Measurements from ENCODE around the gene CBFA2T3. TPM values are rescaled to one million over a fixed set of nuclear protein-coding genes. Genes with fewer than 3 reads are reported as not detected.

The CBFA2T3 gene
- polyA plus RNA-seq, 3 donors, result 5.3 to 32.2 (median 6.2) TPM

DNA sequence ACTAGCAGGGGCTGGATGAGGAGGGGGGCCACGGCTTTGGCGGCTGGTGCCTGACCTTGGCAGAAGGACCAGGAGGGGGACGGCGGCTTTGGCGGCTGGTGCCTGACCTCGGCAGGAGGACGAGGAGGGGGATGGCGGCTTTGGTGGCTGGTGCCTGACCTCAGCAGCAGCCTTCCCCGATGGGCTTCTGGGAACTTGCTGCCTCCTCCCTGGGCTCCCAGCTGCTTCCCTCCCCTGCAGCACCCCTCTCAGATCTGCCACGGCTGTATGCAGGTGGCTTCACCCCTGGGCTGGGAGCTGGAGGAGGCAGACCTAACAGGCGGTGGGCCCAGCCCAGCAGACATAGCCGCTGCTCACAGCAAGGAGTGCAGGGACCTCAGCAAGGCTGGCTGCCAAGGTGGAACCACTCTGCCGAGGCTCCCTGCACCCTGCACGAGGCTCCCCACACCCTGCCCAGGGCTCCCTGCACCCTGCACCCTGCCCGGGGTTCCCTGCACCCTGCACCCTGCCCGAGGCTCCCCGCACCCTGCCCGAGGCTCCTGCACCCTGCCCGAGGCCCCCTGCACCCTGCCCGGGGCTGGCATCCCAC is 38.4 kb upstream of the CBFA2T3 start:
- H3K9me3 Mint-ChIP-seq, result peaks cover 8 to 12% (median 10%) of the 10 kb centered on the region in 7 donors
- no peak overlapping the region for H3K4me3 Mint-ChIP-seq
- no peaks in the 10 kb centered on the region for H3K79me2 ChIP-seq (ENCODE audit: insufficient read depth, low read length)
- no peaks in the 10 kb centered on the region for H4K20me1 ChIP-seq (ENCODE audit: insufficient read depth, low read length)
- H3K4me3 ChIP-seq (replicated peaks in 1 of 3; ENCODE audit: low read depth in 2 of 3, low read length in 3 of 3), result no peak overlapping the region
- H3K36me3 ChIP-seq (replicated peaks in 1 of 2; ENCODE audit: control insufficient read depth in 1 of 2, insufficient read depth in 2 of 2, low read length in 2 of 2), result no peaks in the 10 kb centered on the region
- H2AFZ ChIP-seq (ENCODE audit: insufficient read depth, low read depth, low read length, poor library complexity, severe bottlenecking), result no peak overlapping the region
- H3K36me3 Mint-ChIP-seq, result no peaks in the 10 kb centered on the region
- no peak overlapping the region for H3K4me2 ChIP-seq (replicated peaks; ENCODE audit: extremely low read depth, low read length, poor library complexity, severe bottlenecking)
- intact Hi-C loops (cut with micrococcal nuclease), result no loop called here
- H3K9ac ChIP-seq (ENCODE audit: insufficient read depth, low read length, poor library complexity, severe bottlenecking), result no peak overlapping the region
- no peak overlapping the region for H3K27ac Mint-ChIP-seq
- H3K27me3 ChIP-seq (ENCODE audit: control insufficient read depth in 2 of 2, insufficient read depth in 2 of 2, low read length in 2 of 2), result no peaks in the 10 kb centered on the region
- no peak overlapping the region for H3K27ac ChIP-seq (ENCODE audit: low read depth in 1 of 2, low read length in 2 of 2)
- peaks cover 2% of the 10 kb centered on the region for H3K4me1 Mint-ChIP-seq
- TF ChIP-seq CTCF (IDR thresholded peaks at IDR 0.05), result no peak
- H3K9me3 ChIP-seq (replicated peaks in 1 of 2; ENCODE audit: control insufficient read depth in 1 of 2, insufficient read depth in 1 of 2, low read length in 2 of 2), result peaks cover 0 to 10% of the 10 kb centered on the region in 2 donors
- peaks cover 11 to 17% (median 12%) of the 10 kb centered on the region in 3 donors for H3K27me3 Mint-ChIP-seq (ENCODE audit: low read depth in 3 of 3)
- H3K4me1 ChIP-seq (ENCODE audit: control insufficient read depth in 1 of 2, insufficient read depth in 2 of 2, low read length in 2 of 2), result no peaks in the 10 kb centered on the region
- WGBS (ENCODE audit: insufficient coverage), result 88% methylated on average over 15 of the region's 20 CpGs
- no peak for DNase-seq

- no peaks in the 10 kb centered on the region for H4K20me1 ChIP-seq (ENCODE audit: insufficient read depth, low read length)
- no peak overlapping the region for H3K9ac ChIP-seq (ENCODE audit: insufficient read depth, low read length, poor library complexity, severe bottlenecking)
- no peaks in the 10 kb centered on the region for H3K4me1 ChIP-seq (ENCODE audit: control insufficient read depth in 1 of 2, insufficient read depth in 2 of 2, low read length in 2 of 2)
- H3K4me3 Mint-ChIP-seq, result no peak overlapping the region
- H3K9me3 Mint-ChIP-seq, result peaks cover 8 to 12% (median 10%) of the 10 kb centered on the region in 7 donors
- H3K27me3 ChIP-seq (ENCODE audit: control insufficient read depth in 2 of 2, insufficient read depth in 2 of 2, low read length in 2 of 2), result no peaks in the 10 kb centered on the region
- H2AFZ ChIP-seq (ENCODE audit: insufficient read depth, low read depth, low read length, poor library complexity, severe bottlenecking), result no peak overlapping the region
- H3K79me2 ChIP-seq (ENCODE audit: insufficient read depth, low read length), result no peaks in the 10 kb centered on the region
- TF ChIP-seq CTCF (IDR thresholded peaks at IDR 0.05), result no peak
- H3K27me3 Mint-ChIP-seq (ENCODE audit: low read depth in 3 of 3), result peaks cover 10 to 15% (median 12%) of the 10 kb centered on the region in 3 donors
- no peak overlapping the region for H3K27ac ChIP-seq (ENCODE audit: low read depth in 1 of 2, low read length in 2 of 2)
- intact Hi-C loops (cut with micrococcal nuclease), result no loop called here
- no peaks in the 10 kb centered on the region for H3K4me1 Mint-ChIP-seq
- WGBS (ENCODE audit: insufficient coverage), result 90% methylated on average over 16 of the region's 19 CpGs
- no peak for DNase-seq
- H3K4me3 ChIP-seq (replicated peaks in 1 of 3; ENCODE audit: low read depth in 2 of 3, low read length in 3 of 3), result no peak overlapping the region
- H3K9me3 ChIP-seq (replicated peaks in 1 of 2; ENCODE audit: control insufficient read depth in 1 of 2, insufficient read depth in 1 of 2, low read length in 2 of 2), result peaks cover 0 to 10% of the 10 kb centered on the region in 2 donors
- H3K36me3 Mint-ChIP-seq, result no peaks in the 10 kb centered on the region
- H3K36me3 ChIP-seq (replicated peaks in 1 of 2; ENCODE audit: control insufficient read depth in 1 of 2, insufficient read depth in 2 of 2, low read length in 2 of 2), result no peaks in the 10 kb centered on the region
- no peak overlapping the region for H3K4me2 ChIP-seq (replicated peaks; ENCODE audit: extremely low read depth, low read length, poor library complexity, severe bottlenecking)
- H3K27ac Mint-ChIP-seq, result no peak overlapping the region
Observed at GRCh38 chr16:89014403-89015230, 37.6 kb upstream of the CBFA2T3 start.

Data from CD14-positive monocyte (primary cell).